Raji (cell line): ENCODE data around the gene TAF1.

ENCODE experiments used
- POLR2A ChIP-seq: IDR thresholded peaks from 2 replicates; pipeline ENCODE4 v1.6.1; 2011; ENCODE audit warnings: low read depth, low read length, control low read depth; ENCODE audit not compliant: insufficient read depth

The TAF1 gene

GRCh38 chrX:71492231-71493065 is 126.3 kb downstream of the TAF1 start:
- TF ChIP-seq POLR2A: no peak

- no peak for TF ChIP-seq POLR2A
Observed at GRCh38 chrX:71493111-71493613, 127.0 kb downstream of the TAF1 start.

GRCh38 chrX:71496476-71496875 is 130.3 kb downstream of the TAF1 start:
- no peak for TF ChIP-seq POLR2A

GRCh38 chrX:71504346-71504745 is 138.2 kb downstream of the TAF1 start:
- TF ChIP-seq POLR2A: no peak

- TF ChIP-seq POLR2A: no peak
Observed at GRCh38 chrX:71509289-71509688, 143.1 kb downstream of the TAF1 start.

- no peak for TF ChIP-seq POLR2A
Observed at GRCh38 chrX:71510161-71510560, 144.0 kb downstream of the TAF1 start.

GRCh38 chrX:71514367-71515037 is 148.3 kb downstream of the TAF1 start:
- no peak for TF ChIP-seq POLR2A

GRCh38 chrX:71515038-71515396 is 148.9 kb downstream of the TAF1 start:
- TF ChIP-seq POLR2A: no peak
